T47D (cell line): Measurements from ENCODE around the gene LHB.

Experiments
- DNase-seq, 2 experiments: peaks; one replicate each; pipeline versions ENCODE4 v3.0.0 to v3.0.0-alpha.2; 2011 to 2012; ENCODE audit warnings: low read depth in 1 of 2, low spot score in 1 of 2
- JUND ChIP-seq: IDR thresholded peaks from 2 replicates; pipeline ENCODE4 v1.6.1; 2012; ENCODE audit warnings: low read depth
- in situ Hi-C: cut with HindIII; loops from 2 replicates; pipeline ENCODE4 v1.10.0; 2016; ENCODE audit warnings: low sequenced_read_pairs, low pct_unique_long_range_greater_than_20kb

LHB gene

GRCh38 chr19:48968813-48969218 lies 48.1 kb downstream of the LHB start:
- no peak for DNase-seq
- in situ Hi-C loops, result no loop called here
- no peak for TF ChIP-seq JUND

GRCh38 chr19:48968179-48968661 lies 48.7 kb downstream of the LHB start:
- TF ChIP-seq JUND, result no peak
- in situ Hi-C loops, result no loop called here
- DNase-seq, result no peak

- DNase-seq, result no peak
- TF ChIP-seq JUND, result no peak
Observed at GRCh38 chr19:48967346-48968178, 49.3 kb downstream of the LHB start.

DNA sequence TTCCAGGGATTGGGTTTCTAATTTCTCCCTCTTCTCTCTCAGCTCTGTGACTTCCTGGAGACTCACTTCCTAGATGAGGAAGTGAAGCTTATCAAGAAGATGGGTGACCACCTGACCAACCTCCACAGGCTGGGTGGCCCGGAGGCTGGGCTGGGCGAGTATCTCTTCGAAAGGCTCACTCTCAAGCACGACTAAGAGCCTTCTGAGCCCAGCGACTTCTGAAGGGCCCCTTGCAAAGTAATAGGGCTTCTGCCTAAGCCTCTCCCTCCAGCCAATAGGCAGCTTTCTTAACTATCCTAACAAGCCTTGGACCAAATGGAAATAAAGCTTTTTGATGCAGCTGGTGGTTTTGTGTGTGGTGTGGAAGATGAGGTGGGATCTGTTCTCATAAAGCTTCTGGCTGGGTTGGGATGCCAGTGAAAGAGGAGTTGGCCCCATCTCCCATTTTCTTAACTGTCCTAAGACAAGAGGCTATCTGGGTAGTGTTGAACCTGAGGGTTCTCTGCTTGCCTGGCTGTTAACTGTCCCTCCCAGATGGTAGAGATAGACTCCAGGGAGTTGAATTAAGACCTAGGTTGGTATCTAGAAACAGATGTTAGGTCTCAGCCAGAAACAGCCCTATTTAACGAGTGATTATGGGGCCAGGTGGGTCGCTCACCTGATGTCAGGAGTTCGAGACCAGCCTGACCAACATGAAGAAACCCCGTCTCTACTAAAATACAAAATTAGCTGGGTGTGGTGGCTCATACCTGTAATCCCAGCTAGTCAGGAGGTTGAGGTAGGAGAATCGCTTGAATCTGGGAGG lies 50.1 kb downstream of the LHB start:
- TF ChIP-seq JUND, result no peak
- in situ Hi-C loops, result no loop called here
- no peak for DNase-seq

More at GRCh38 chr19:48967346-48968178, 49.3 kb downstream of the LHB start:
- in situ Hi-C loops, result no loop called here
